ENCODE results near the gene CYP21A2. TPM values are rescaled to one million over a fixed set of nuclear protein-coding genes. Genes with fewer than 3 reads are reported as not detected.

CYP21A2 gene
- total RNA-seq, 2 donors from 2014 or later, result 0.35 TPM; not detected in 1

DNA sequence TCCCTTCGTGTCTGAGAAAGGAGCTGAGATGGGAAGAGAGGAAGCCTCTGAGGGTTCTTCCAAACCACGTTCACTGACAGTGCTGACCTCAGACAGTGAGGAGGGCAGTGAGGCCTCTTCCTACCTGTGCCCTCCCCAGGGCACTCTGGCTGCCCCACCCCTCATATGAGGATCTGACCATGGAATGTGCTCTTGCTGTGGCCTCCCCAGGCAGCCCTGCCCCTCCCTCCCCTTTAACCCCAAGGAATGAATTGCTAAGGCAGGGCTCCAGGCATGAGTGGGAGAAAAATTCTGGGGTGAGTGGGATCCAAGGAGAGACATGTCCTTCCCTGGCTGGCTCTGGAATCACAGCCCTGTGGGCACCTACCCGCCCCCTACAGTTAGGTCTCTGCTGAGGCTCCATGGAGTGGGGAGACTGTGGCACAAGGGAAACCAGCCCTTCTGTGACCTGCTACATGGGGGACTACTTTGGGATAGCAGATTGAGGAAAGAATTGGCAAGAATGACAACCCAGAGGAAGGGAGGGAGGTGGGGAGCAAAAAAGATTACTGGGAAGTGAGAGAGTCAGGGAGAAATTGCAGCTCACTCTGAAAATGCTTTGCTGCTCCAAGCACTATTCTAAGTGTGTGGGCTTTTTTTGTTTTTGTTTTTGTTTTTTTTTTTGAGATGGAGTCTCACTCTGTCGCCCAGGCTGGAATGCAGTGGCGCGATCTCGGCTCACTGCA lies 41.5 kb downstream of the CYP21A2 start:
- H3K9me3 ChIP-seq (ENCODE audit: control insufficient read depth, low read length), result no peaks in the 10 kb centered on the region
- Mint-ChIP-seq H3K4me1 (no peaks in the 10 kb centered on the region), H3K36me3 (ENCODE audit: low read depth) (no peaks in the 10 kb centered on the region), H3K27ac (no peak overlapping the region), H3K4me3 (no peak overlapping the region), H3K9me3 (no peaks in the 10 kb centered on the region), H3K27me3 (ENCODE audit: insufficient read depth) (peaks cover 12% of the 10 kb centered on the region)
- DNase-seq, result no peak
- H3K27ac ChIP-seq (ENCODE audit: low read depth, low read length), result no peak overlapping the region
- H3K4me3 ChIP-seq (ENCODE audit: low read length), result no peak overlapping the region
- H3K4me1 ChIP-seq (ENCODE audit: control insufficient read depth, insufficient read depth, low read length), result no peaks in the 10 kb centered on the region
- H3K27me3 ChIP-seq (ENCODE audit: control insufficient read depth, insufficient read depth, low read length, poor library complexity, severe bottlenecking), result no peaks in the 10 kb centered on the region
- no peak overlapping the region for H3K9ac ChIP-seq (ENCODE audit: extremely low read depth, low read length, poor library complexity, severe bottlenecking)
- H3K36me3 ChIP-seq (ENCODE audit: control insufficient read depth, insufficient read depth, low read length), result no peaks in the 10 kb centered on the region
- TF ChIP-seq, protein P1, sequence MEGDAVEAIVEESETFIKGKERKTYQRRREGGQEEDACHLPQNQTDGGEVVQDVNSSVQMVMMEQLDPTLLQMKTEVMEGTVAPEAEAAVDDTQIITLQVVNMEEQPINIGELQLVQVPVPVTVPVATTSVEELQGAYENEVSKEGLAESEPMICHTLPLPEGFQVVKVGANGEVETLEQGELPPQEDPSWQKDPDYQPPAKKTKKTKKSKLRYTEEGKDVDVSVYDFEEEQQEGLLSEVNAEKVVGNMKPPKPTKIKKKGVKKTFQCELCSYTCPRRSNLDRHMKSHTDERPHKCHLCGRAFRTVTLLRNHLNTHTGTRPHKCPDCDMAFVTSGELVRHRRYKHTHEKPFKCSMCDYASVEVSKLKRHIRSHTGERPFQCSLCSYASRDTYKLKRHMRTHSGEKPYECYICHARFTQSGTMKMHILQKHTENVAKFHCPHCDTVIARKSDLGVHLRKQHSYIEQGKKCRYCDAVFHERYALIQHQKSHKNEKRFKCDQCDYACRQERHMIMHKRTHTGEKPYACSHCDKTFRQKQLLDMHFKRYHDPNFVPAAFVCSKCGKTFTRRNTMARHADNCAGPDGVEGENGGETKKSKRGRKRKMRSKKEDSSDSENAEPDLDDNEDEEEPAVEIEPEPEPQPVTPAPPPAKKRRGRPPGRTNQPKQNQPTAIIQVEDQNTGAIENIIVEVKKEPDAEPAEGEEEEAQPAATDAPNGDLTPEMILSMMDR (conservative IDR thresholded peaks at IDR 0.05), result no peak
- 83 to 100% methylated on average over 4 to 7 of the region's 7 CpGs for WGBS, 2 experiments (ENCODE audit: insufficient coverage in 1 of 2, insufficient read length in 1 of 2)

DNA sequence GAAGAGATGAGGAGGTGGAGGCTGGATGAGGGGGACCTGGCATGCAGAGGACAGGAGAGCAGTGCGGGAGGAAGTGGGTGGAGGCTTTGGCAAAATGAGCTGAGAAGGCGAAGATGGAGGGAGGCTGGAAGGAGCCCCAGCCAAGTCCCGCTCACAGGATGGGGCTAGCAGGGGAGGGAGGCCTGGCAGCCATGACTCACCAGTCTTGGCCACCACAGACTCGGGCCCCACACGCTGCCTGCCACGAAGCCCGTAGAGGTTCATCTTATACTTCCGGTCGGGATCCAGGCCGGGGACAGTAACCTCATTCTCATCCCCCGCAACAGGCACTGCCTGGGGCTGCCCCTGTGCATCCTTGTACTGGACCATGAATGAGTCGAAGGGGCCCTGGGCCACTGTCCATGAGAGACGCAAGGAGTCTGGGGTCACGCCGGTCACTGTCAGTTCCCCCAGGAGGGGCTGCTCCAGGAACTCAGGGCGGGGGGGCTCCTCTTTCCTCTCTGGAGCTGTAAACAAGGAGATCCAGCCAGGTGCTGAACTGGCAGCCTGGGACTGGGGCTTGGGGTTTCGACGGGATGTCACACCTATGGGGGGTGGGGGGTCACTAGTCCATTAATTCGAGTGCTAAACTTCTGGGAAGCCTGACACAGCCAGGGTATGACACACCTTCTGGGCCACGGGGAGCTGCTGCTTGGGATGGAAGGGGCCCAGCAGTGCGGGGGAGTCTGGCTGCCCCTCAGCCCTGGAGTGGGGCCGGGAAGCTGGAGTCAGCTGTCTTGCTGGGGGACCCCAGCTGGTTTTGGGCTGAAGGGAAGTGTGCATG lies 43.2 kb downstream of the CYP21A2 start:
- H3K36me3 Mint-ChIP-seq (ENCODE audit: low read depth), result no peaks in the 10 kb centered on the region
- no peaks in the 10 kb centered on the region for H3K36me3 ChIP-seq (ENCODE audit: control insufficient read depth, insufficient read depth, low read length)
- H3K27ac Mint-ChIP-seq, result no peak overlapping the region
- DNase-seq, result no peak
- peaks cover 25% of the 10 kb centered on the region for H3K27me3 Mint-ChIP-seq (ENCODE audit: insufficient read depth)
- no peaks in the 10 kb centered on the region for H3K9me3 Mint-ChIP-seq
- WGBS, 2 experiments (ENCODE audit: insufficient coverage in 1 of 2, insufficient read length in 1 of 2), result 89 to 93% methylated on average over 13 to 22 of the region's 22 CpGs
- H3K27ac ChIP-seq (ENCODE audit: low read depth, low read length), result no peak overlapping the region
- H3K9me3 ChIP-seq (ENCODE audit: control insufficient read depth, low read length), result no peaks in the 10 kb centered on the region
- no peak overlapping the region for H3K4me3 Mint-ChIP-seq
- H3K4me3 ChIP-seq (ENCODE audit: low read length), result no peak overlapping the region
- TF ChIP-seq, protein P1 (conservative IDR thresholded peaks at IDR 0.05), result no peak
- H3K4me1 Mint-ChIP-seq, result no peaks in the 10 kb centered on the region
- no peaks in the 10 kb centered on the region for H3K4me1 ChIP-seq (ENCODE audit: control insufficient read depth, insufficient read depth, low read length)
- H3K27me3 ChIP-seq (ENCODE audit: control insufficient read depth, insufficient read depth, low read length, poor library complexity, severe bottlenecking), result peaks cover 4% of the 10 kb centered on the region
- H3K9ac ChIP-seq (ENCODE audit: extremely low read depth, low read length, poor library complexity, severe bottlenecking), result no peak overlapping the region

DNA sequence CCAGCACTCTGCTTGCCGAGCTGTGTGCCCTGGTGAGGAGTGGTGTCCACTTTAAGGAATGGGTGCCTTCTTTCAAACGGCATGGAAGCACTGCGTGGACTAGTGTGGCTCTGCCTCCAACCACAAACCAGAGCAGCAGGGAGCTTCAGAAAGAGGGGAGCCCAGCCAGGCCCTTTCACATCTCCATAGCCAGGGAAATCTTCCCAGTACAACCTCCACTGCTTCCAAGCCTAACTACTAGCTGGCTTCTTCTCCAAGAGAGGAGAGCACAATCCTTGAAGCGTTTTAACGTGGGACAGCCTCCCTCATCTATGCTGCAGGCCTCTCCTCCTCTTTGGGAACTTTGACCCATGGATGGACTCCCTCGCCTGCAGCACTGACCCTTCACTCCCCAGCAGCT lies 44.3 kb downstream of the CYP21A2 start:
- Mint-ChIP-seq H3K27me3 (ENCODE audit: insufficient read depth) (peaks cover 31% of the 10 kb centered on the region), H3K36me3 (ENCODE audit: low read depth) (no peaks in the 10 kb centered on the region), H3K4me3 (no peak overlapping the region), H3K4me1 (no peaks in the 10 kb centered on the region), H3K27ac (no peak overlapping the region), H3K9me3 (no peaks in the 10 kb centered on the region)
- H3K36me3 ChIP-seq (ENCODE audit: control insufficient read depth, insufficient read depth, low read length), result no peaks in the 10 kb centered on the region
- no peak overlapping the region for H3K27ac ChIP-seq (ENCODE audit: low read depth, low read length)
- TF ChIP-seq, protein P1 (conservative IDR thresholded peaks at IDR 0.05), result no peak
- 78 to 89% methylated on average over 3 to 6 of the region's 6 CpGs for WGBS, 2 experiments (ENCODE audit: insufficient coverage in 1 of 2, insufficient read length in 1 of 2)
- H3K4me3 ChIP-seq (ENCODE audit: low read length), result no peak overlapping the region
- DNase-seq, result no peak
- H3K9me3 ChIP-seq (ENCODE audit: control insufficient read depth, low read length), result no peaks in the 10 kb centered on the region
- no peak overlapping the region for H3K9ac ChIP-seq (ENCODE audit: extremely low read depth, low read length, poor library complexity, severe bottlenecking)
- no peaks in the 10 kb centered on the region for H3K4me1 ChIP-seq (ENCODE audit: control insufficient read depth, insufficient read depth, low read length)
- H3K27me3 ChIP-seq (ENCODE audit: control insufficient read depth, insufficient read depth, low read length, poor library complexity, severe bottlenecking), result peaks cover 12% of the 10 kb centered on the region

All from endodermal cell (in vitro differentiated cells).